Lower lobe of right lung (tissue), 2 donors: ENCODE results near the gene NPPA. TPM values are rescaled to one million over a fixed set of nuclear protein-coding genes. Genes with fewer than 3 reads are reported as not detected.

Source experiments
- ATAC-seq, 2 donors: fragments of 200-7000 bp; cut with Tn5 transposase; one replicate each; pipeline ENCODE4 v1.9.1; 2020 to 2022; ENCODE audit warnings: mild to moderate bottlenecking in 2 of 2, moderate library complexity in 2 of 2
- DNase-seq: peaks from one replicate; pipeline ENCODE4 v3.0.0-alpha.2; 2020
- H3K27ac ChIP-seq: fragments of 200-600 bp; one replicate; pipeline ENCODE4 v1.8.0; 2022
- H3K27me3 ChIP-seq: fragments of 200-600 bp; one replicate; pipeline ENCODE4 v1.8.0; 2022; ENCODE audit warnings: low read depth
- H3K36me3 ChIP-seq: fragments of 200-600 bp; one replicate; pipeline ENCODE4 v1.8.0; 2022; ENCODE audit warnings: mild to moderate bottlenecking
- H3K4me1 ChIP-seq: fragments of 200-600 bp; one replicate; pipeline ENCODE4 v1.8.0; 2022
- H3K4me3 ChIP-seq: fragments of 200-600 bp; one replicate; pipeline ENCODE4 v1.8.0; 2022; ENCODE audit warnings: mild to moderate bottlenecking
- H3K9me3 ChIP-seq: fragments of 200-600 bp; one replicate; pipeline ENCODE4 v1.8.0; 2022
- CTCF ChIP-seq: fragments of 200-600 bp; IDR thresholded peaks from one replicate; pipeline ENCODE4 v1.8.0; 2022; ENCODE audit warnings: antibody characterized with exemption, mild to moderate bottlenecking
- intact Hi-C: fragments of 100-400 bp; cut with DNase I; formaldehyde crosslinking; loops from one replicate; pipeline ENCODE4 v1.11.0; 2022
- total RNA-seq: library from RNA; stranded (reverse); fragmentation: NEBNext Ultra II Directional; extraction: Animal tissue kit (Norgen Biotek cat#: 25700); gene quantifications from one replicate; pipeline ENCODE4 v1.2.1, GENCODE V29; 2021
- donor health status: DM: no; HTN: yes; CAD: no; lungs with severe emphysema.

The NPPA gene
- total RNA-seq, 1 donor from 2014 or later, result 2.6 TPM

- DNase-seq, result no peak
- peaks cover 18% of the 10 kb centered on the region for H3K4me1 ChIP-seq
- no peak overlapping the region for H3K4me3 ChIP-seq
- intact Hi-C loops, result no loop called here
- no peak overlapping the region for H3K27ac ChIP-seq
- no peak for TF ChIP-seq CTCF
- no peaks in the 10 kb centered on the region for H3K9me3 ChIP-seq
- no peak for ATAC-seq
- H3K36me3 ChIP-seq, result no peaks in the 10 kb centered on the region
- H3K27me3 ChIP-seq, result peaks cover 11% of the 10 kb centered on the region
Observed at GRCh38 chr1:11877074-11877473, 29.5 kb upstream of the NPPA start.

GRCh38 chr1:11875094-11875493 is 27.5 kb upstream of the NPPA start:
- Histone ChIP-seq H3K4me1 (peaks cover 8% of the 10 kb centered on the region), H3K9me3 (no peaks in the 10 kb centered on the region), H3K4me3 (no peak overlapping the region), H3K27me3 (peaks cover 11% of the 10 kb centered on the region), H3K27ac (peak overlapping the region; percentile 11), H3K36me3 (no peaks in the 10 kb centered on the region)
- intact Hi-C loops, result no loop called here
- ATAC-seq, result no peak
- TF ChIP-seq CTCF, result no peak
- DNase-seq, result no peak

- no peak for ATAC-seq
- Histone ChIP-seq H3K27ac (peak overlapping the region; percentile 11), H3K4me3 (no peak overlapping the region), H3K36me3 (no peaks in the 10 kb centered on the region), H3K9me3 (no peaks in the 10 kb centered on the region), H3K27me3 (peaks cover 11% of the 10 kb centered on the region), H3K4me1 (peaks cover 7% of the 10 kb centered on the region)
- intact Hi-C loops, result no loop called here
- no peak for DNase-seq
- no peak for TF ChIP-seq CTCF
Observed at GRCh38 chr1:11874624-11875023, 27.0 kb upstream of the NPPA start.

- Histone ChIP-seq H3K9me3 (no peaks in the 10 kb centered on the region), H3K4me1 (peaks cover 7% of the 10 kb centered on the region), H3K27ac (no peak overlapping the region), H3K36me3 (no peaks in the 10 kb centered on the region), H3K27me3 (peaks cover 8% of the 10 kb centered on the region), H3K4me3 (no peak overlapping the region)
- intact Hi-C loops, result no loop called here
- ATAC-seq (peak in 1 of 2 donors; percentile 27), DNase-seq (no peak)
- TF ChIP-seq CTCF, result no peak
Observed at GRCh38 chr1:11874258-11874562, 26.6 kb upstream of the NPPA start.

- intact Hi-C loops, result no loop called here
Observed at GRCh38 chr1:11873395-11874257, 26.0 kb upstream of the NPPA start.

More at GRCh38 chr1:11873395-11874257, 26.0 kb upstream of the NPPA start:
- no peaks in the 10 kb centered on the region for H3K36me3 ChIP-seq
- no peak for TF ChIP-seq CTCF
- H3K4me1 ChIP-seq, result peaks cover 7% of the 10 kb centered on the region
- DNase-seq (no peak), ATAC-seq (no peak)
- H3K9me3 ChIP-seq, result no peaks in the 10 kb centered on the region
- H3K27me3 ChIP-seq, result peaks cover 6% of the 10 kb centered on the region
- H3K4me3 ChIP-seq, result no peak overlapping the region
- H3K27ac ChIP-seq, result no peak overlapping the region
